ENCODE data around the gene MLN.

MLN gene

DNA sequence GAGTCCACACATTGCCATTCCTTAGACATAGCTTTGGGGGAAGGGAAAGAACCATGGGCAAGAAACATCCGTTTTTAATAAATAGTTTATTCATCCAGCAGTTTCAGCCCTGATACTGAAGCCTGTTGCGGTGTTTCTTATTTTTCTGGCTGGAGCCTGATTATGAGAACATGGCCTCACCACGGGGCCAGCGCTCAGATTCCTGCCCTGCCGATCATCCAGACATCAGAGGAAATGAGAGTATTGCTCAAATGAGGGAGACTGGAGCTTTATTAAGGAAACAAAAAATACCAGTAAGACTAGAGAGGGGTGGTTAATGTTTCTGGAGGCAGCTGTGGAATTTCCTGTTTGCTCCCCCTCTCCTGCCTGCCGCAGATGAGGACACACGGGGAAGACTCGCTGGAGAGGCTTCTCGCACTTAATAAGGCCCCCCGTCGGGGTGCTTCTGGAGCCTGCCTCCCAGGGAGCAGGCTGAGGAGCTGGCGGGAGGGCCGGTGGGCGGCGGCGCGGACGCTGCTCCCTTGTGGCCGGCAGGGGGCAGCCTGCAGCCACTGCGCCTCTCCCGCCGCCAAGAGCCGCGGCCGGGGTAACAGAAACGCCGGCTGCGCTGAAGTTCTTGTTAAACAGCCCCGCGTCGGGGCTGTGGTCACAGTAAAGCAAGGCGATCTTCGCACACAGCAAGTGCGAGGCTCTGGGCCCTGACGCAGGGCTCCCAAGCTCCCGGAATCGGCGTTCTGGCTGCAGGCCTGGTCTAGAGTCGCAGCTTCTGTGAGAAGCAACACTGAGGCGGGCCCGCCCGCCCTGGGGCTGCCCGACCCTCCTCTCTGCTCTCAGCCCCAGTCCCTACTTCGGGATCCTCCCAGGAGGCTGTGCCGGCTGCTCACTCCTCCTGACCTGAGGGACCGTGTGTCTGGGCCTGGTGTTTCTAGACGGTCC lies 32.4 kb downstream of the MLN start:
- DNase-seq (ENCODE audit: low read depth in 2 of 2) = peak; percentile 51 to 62

DNA sequence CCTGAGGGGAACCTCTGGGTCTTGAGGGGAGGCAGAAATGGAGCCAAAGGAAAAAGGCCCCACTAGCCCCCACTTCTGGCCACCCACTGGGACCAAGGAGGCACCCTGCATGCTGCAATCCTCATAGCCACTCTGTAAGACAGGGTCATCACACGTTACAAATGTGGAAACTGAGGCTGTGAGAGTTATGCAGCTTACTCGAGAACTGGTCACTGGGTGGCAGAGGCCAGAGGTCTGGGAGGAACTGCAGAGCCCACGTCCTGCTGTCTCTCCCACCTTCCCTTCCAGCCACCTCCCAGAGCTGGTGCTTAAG lies 33.0 kb downstream of the MLN start:
- no peak for DNase-seq (ENCODE audit: low read depth in 2 of 2)

DNA sequence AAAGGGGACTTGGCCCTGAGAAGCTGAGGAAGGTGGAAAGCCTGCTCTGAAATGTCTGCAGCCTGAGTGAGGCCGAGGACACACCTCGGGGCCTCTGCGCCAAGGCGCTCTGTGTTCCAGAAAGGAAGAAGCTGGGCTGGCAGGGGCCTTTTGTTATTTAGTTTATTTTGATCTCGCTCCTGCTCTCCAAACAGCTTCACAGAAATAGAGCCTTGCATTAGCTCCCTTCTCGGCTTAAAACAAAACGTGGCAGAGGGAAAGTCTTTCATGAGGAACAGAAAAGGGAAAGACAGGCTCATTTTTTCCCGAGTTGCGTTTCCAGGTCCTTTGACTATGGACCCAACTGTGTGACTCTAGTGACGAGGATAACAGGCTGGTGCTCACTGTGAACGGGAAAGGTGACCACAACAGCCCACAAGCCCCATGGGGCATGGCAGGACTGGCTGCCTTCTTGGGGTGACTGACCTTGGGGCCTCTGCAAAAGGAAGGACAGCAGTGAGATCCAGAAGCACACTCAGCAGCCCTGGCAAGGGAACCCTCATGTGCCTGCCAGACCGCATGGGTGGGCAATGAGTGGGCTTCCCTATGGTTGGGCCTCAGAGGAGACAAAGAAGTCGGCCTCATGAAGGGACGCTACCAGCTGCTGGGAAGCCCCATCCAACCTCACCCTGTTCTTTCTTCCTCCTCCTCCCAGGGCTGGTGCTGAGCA lies 33.5 kb downstream of the MLN start:
- no peak for DNase-seq (ENCODE audit: low read depth in 2 of 2)

DNA sequence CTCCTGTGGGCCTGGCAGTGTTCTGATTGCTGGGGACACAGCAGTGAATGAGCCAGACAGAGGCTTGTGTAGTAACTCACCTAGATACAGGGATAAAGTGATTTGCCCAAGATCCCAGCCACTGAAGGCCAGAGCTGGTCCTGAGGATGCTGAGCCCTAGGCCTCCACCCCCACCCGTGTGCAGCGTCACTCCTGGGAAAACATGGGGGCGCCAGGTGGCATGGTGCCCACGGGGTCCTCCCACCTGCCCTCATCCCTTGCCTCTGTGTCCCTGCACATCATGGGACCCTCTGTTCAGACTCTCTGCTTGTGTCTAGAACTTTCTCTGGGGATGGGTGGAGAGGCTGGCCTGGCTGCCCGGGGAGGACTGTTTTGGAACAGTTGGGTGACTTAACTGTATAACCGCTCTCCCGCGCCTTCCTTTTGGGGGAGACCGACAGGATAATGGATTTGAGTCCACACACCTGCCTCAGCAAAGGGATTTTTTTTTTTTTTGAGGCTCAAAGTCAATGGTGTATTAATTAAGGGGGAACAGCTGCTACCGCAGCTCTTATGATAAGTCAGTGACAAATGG lies 34.5 kb downstream of the MLN start:
- DNase-seq (ENCODE audit: low read depth in 2 of 2) = no peak

DNA sequence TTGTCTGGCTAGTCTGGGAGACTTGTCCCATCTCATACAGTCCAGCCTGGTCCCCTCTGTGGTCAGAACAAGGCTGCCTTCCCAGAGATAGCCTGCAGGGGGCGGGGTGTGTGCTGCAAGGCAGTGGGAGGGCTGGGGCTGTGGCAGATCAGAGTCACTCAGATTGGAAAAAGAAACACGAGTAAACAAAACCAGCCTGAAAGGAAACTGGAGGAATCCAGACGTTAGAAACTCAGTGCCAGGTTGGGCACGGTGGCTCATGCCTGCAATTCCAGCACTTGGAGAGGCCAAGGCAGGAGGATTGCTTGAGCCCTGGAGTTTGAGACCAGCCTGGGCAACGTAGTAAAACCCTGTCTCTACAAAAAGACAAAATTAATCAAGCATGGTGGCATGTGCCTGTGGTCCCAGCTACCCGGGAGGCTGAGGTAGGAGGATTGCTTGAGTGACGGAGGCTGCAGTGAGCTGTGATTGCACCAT lies 35.1 kb downstream of the MLN start:
- DNase-seq (ENCODE audit: low read depth in 2 of 2) = peak; percentile 66 to 68

DNA sequence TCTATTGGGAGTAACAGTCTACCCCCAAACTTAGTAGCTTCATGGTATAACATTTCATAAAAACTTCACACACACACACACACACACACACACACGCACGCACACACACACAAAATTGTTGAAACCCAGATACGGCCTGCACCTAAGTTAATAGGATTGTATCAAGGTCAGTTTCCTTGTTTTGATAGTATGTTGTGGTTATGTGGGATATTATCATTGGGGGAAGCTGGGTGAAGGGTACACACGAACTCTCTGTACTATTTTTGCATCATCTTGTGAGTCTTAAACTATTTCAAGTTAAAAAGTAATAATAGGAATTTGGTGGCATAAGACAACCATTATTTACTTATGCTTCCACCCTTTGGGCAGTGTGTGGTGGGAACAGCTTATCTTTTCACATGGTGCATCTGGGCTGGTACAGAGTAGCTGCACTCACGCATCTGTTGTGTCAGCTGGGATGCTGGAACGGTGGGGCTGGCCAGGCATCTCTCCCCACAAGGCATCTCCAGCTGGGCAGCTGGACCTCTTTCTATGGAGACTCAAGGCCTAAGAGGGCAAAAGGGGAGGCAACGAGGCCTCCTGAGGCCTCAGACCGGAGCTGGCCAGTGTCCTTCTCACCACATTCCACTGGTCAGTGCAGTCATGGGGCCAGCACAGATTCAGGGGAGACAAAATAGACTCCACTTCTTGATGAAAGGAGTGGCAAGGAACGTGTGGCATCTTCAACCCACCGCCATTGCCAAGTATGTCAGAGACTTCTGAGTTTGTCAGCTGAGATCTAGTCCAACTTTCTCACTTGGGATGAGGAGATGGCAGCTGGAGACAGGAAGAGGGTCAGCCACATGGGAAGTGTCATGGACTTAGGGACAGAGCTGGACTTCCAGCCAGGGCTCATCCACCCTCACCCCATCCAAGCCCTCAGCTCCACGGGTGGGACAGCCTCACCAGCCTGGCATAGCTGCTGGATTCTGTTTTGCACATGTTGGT lies 36.6 kb downstream of the MLN start:
- no peak for DNase-seq (ENCODE audit: low read depth in 2 of 2)

DNA sequence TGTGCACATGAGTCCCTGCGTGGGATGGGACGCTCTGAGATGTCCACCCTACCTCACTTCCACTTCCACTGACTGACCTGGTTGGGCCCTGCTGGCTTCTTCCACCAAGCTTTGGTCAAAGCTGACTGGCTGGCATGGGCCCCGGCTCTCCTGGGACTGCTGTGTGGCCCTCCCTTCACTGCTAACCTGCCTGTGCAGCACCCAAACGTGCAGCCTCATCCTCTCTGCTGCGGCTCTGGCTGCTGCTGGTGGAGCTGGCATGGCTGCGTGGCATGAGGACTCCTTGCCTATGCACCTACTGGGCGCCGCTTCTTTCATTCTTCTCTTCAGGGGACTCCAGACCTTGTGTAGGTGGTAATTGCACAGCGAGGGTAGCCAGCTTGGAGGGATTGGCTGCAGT lies 38.4 kb downstream of the MLN start:
- DNase-seq (ENCODE audit: low read depth in 2 of 2) = no peak

DNA sequence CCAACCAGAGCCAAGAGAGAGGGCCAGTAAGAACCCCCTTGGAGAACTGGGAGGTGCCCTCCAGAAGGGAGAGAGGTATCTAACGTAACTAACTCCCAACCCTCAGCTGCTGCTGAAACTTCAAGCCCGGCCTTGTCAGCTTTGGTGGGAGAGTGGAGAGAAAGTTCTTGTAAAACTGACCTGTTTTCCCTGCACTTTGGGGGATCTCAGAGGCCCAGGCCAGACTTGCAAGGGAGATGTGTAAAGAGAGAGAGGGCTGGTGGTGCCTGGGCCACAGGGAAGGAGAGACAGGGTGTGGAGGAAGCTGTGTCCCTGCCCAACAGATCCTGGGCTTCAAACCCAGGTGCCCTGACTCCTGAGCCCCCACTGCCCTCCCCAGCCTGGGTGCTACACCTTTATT lies 39.8 kb downstream of the MLN start:
- no peak for DNase-seq (ENCODE audit: low read depth in 2 of 2)

DNA sequence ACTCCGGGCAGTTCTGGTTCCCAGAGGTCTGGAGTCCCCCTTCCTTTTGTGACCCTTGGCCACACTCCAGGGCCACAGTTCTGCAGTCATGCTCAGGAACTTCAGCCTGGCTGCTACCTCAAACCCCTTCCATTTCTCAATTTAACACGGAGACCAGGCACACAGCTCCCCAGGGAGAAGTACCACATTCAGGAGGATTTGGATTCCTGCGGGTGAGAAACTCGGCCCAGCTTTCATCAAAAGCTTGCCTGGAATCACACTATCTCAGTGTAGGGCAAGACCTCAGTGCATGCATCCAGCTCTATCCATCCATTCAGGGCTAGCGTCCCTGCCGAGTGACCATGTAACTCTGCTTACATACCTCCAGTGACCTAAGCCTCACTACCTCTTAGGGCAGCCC lies 40.3 kb downstream of the MLN start:
- no peak for DNase-seq (ENCODE audit: low read depth in 2 of 2)

DNA sequence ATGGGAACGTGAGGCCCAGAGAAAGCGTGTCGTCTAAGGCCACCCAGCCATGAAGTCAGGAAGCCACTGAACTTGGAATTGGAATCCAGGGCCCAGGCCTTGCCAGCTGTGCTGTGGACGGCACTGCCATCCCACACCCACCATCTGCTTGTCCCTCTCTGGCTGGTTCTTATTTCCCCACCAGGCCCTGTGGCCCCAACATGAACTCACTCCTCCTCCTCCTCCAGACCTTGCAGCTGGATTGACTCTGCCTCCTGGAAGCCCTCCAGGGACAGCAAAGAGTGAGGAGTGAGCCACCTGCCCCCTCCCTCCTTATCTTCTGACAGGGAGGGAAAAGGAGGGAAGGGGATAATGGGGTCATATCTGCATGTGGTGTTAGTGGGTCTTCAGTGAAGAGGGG lies 41.1 kb downstream of the MLN start:
- DNase-seq (ENCODE audit: low read depth in 2 of 2) = no peak

DNA sequence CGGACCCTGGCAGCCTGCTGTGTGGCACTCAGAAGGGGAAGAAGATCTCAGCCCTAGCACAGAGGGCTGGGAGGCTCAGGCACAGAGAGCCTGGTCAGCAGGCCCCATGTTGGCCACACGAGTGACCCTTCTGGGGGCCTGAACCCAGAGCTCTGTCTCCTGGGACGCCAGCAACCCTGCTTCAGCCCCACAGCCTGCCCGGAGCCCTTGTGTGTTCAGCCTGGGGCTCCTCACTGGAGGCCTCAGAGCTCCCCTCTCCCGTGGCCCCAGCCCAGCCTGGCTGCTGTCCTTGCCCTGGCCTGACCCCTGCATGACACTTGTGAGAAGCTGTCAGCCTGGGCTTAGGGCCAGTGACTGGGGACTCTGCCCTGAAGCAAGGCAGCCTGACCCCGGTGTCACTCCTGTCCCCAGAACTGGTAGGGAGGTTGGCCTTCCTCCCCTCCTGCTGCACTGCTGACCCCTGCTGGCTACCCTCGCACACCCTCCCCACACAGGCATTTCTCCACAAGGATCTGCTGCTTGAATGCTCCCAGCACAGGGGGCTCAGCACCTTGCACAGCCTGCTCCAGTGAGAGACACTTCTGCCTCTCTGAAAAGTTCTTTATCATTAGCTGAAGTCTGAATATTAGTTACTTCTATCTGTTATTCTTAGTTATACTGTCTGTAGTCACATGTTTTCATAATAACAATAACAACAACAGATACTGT lies 41.7 kb downstream of the MLN start:
- peak; percentile 22 to 23 for DNase-seq (ENCODE audit: low read depth in 2 of 2)

DNA sequence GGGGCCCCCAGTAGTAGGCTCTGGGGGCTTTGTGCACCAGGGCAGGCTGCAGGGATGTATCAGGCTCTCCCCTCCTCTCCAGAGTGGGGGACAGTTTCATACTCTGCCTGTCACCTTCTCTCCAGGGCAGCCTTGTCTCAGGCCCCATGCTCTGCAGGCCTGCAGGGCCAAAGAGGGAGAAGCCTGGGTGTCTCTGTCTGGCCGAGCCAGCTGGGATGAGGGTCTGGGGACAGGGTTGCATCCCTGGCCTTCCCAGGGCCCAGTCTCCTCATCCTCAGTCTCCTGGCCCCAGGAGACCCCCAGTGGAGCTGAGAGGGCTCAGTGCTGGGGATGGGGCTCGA lies 42.3 kb downstream of the MLN start:
- no peak for DNase-seq (ENCODE audit: low read depth in 2 of 2)

DNA sequence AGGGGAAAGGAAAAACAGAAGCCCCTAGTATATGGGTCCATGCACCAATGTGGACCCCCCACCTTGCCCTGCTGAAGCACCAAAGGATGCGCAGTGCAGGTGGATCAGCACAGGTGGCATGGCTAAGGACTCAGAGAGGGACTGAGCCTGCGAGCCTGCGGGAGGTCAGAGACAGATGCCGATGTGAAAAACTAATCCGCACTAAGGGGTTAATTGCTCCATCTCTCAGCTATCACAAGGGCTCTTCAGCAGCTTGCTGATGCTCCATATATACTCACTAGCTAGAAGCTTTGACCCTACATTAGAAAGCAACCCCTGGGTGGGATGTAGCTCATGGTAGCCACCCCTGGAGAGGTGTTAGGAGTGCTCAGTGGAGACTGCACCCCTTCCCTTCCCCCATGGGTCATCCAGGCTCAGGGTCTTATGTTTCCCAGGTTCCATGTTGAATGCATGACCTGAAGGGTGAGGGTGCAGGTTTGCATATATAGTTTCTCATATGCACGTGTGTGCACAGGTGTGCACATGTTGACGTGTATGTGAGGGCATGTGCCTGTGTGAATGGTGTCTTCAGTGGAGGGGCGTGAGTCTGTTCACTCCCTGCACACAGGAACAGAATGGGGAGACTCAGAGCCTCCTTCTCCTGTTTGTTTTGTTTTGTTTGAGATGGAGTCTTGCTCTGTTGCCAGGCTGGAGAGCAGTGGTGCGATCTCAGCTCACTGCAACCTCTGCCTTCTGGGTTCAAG lies 43.7 kb downstream of the MLN start:
- DNase-seq (ENCODE audit: low read depth in 2 of 2) = no peak

DNA sequence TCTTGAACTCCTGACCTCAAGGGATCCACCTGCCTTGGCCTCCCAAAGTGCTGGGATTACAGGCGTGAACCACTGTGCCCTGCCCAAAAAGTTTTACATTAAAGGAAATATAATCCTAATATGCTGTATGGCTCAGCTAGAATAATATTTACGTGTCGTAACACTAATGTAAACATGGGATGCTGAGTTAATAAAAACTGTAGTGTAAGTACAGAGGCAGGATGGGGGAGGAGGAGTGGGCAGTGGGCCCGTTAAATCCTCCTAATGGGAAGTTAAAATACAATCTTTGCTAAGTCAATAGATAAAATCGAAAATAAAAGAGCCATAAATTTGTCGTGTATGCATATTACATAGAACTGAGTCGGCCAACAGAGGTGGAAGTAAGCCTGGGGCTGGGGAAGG lies 45.0 kb downstream of the MLN start:
- DNase-seq (ENCODE audit: low read depth in 2 of 2) = no peak

DNA sequence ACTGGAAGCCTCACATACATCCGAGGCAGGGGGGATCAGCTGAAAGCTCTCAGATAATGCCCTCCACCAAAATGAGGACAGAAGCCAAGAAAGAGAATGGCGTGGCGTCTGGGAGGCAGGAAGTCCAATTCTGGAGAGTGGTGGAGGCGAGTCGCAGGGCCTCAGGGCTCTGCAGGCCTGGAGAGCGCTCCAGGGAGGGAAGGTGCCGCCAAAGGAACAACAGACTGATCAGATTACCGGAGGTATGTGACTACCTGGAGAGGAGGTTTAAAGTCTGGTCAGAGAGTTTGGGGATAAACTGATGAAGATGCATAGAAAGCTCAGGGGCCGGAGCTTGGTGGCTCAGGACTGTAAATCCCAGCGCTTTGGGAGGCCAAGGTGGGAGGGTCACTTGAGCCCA lies 45.9 kb downstream of the MLN start:
- no peak for DNase-seq (ENCODE audit: low read depth in 2 of 2)

DNA sequence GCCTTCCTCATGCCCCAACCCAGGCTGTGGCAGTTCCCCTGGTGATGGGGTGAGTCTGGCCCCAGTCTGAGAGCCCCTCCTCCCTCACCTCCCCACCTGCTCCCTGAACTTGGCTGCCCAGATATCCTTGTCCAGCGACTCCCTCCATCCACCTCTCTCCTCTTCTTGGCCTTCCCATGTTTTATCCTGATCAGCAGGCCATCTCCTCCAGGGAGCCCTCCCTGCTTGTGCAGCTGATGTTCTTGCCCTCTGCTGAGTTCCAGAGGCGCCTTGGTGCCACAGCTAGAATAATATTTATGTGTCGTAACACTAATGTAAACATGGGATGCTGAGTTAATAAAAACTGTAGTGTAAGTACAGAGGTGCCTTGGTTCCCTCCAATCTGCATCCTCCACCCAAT lies 46.7 kb downstream of the MLN start:
- DNase-seq (ENCODE audit: low read depth in 2 of 2) = no peak

DNA sequence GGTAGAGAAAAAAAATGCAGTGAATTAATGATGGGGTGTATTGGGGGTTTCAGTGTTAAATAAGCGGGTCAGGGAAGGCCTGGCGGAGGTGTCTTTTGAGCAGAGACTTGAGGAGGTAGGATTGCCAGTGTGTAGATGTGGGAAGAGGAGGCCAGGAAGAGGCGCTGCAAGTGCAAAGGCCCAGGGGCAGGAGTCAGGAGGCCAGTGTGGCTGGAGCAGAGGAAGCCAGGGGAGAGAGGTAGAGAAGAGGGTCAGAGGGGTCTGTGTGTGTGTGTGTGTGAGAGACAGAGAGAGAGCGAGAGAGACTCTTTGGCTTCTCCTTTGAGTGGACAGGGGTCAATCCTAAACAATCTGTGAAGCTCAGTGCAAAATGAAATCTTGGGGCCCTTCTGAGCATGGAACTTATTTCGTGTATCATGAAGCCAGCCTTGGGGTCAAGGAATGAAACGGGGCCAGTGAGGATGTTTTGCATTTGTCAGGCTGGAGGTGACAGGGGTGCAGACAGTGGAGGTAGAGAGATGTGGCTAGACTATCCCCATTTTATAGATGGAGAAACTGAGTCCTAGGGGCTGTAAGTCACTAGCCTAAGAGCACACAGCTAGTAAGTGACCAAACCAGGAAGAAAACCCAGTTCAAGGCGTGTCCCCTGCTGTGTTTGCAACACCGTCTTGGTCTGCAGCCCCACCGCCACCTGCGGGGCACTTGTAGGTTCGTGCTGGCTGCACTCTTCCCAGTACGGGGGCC lies 47.4 kb downstream of the MLN start:
- no peak for DNase-seq (ENCODE audit: low read depth in 2 of 2)

DNA sequence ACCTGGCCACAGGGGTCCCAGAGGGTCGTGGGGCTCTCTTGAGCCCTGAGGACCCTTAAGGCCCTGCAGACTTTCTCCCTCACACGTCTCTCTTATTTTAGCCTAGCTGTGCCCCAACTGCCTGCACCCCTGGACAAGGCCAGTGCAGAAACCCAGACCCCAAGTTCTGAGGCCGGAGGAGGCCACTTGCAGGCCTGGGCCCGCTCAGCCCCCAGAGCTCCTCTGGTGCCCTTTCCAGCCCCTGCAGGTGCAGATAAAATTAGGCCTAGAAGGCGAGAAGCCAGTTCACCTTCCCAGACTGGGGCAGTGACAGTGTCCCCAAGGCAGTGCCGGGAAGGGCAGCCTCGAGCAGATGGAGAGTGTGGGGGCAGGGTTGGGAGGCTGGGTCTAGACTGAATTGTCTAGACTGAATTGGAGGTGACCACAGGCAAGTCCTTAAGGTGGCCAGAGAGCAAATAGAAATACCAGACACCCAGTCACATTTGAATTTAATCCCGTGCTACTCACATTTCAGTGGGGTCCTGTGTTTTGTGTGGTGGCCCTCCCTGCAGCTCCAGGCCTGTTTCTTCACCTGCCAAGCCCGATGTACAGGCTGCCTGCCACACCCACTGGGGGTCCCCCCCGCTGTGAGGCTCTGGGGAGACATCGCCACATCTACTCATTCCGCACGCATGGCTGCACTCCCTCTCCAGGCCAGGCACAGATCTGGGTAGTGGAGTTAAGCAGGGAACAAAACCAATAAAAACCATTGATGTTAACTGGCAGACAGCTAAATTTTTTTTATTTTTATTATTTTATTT lies 48.5 kb downstream of the MLN start:
- no peak for DNase-seq (ENCODE audit: low read depth in 2 of 2)

DNA sequence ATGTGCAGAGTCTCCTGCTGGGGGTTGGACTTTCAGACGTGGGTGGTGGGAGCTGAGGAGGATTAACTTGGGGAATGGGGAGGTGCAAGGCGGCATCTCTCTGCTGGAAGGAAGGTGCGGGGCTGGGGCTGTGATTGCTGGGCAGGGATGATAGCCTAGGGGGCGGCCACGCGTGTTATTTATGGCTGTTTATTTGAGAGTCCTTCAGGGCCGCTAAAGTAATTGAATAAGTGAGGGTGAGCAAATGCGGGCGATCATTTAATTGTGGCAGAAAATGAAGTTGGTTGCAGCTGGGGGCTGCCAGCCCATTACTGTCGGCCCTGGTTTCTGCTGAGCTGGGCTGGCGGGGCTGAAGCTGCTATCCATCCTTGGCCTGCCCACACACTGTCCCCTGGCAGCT lies 49.6 kb downstream of the MLN start:
- DNase-seq (ENCODE audit: low read depth in 2 of 2) = no peak

All from stimulated activated CD4-positive, alpha-beta T cell treated with anti-CD3 and anti-CD28 coated beads, Interleukin-1b, Interleukin-23, amount 100 ng/mL, for 4 hours (primary cell).